Measurements from ENCODE around the gene ACTN4.

GRCh38 chr19:38731654-38732301 lies 84.3 kb downstream of the ACTN4 start:
- no peak for TF ChIP-seq CTCF (IDR thresholded peaks at IDR 0.05)
- TF ChIP-seq POLR2A (IDR thresholded peaks at IDR 0.05), result no peak

Measured in ovary (tissue), 3 donors.